ENCODE data around the gene HAPSTR1.

- TF ChIP-seq ZNF266 (tag by site-specific recombination; IDR thresholded peaks at IDR 0.05; ENCODE audit: low read depth) (no peak), CTCF (tag by site-specific recombination; IDR thresholded peaks at IDR 0.05) (no peak), ZNF580 (tag by site-specific recombination; IDR thresholded peaks at IDR 0.05) (no peak), ZNF157 (tag by site-specific recombination; IDR thresholded peaks at IDR 0.05) (no peak), TCF7L2 (IDR thresholded peaks at IDR 0.05; ENCODE audit: borderline replicate concordance, low read depth, low read length) (no peak), ZBTB21 (tag by site-specific recombination; IDR thresholded peaks at IDR 0.05) (no peak), ZNF558 (tag by site-specific recombination; IDR thresholded peaks at IDR 0.05) (no peak), ZNF792 (tag by site-specific recombination; IDR thresholded peaks at IDR 0.05) (no peak), ZNF426 (tag by site-specific recombination; IDR thresholded peaks at IDR 0.05) (no peak), ZNF311 (tag by site-specific recombination; IDR thresholded peaks at IDR 0.05; ENCODE audit: borderline replicate concordance) (no peak)
Measured at GRCh38 chr16:9099131-9099625, 7.7 kb downstream of the HAPSTR1 start.

All from HEK293 (cell line).